ENCODE data around the gene TOP3B.
"Not testable (repeated sequence)": the region's sequence is repeated elsewhere in the genome, so short reads cannot be mapped to it uniquely, and the experiment has no call there.

TOP3B gene

DNA sequence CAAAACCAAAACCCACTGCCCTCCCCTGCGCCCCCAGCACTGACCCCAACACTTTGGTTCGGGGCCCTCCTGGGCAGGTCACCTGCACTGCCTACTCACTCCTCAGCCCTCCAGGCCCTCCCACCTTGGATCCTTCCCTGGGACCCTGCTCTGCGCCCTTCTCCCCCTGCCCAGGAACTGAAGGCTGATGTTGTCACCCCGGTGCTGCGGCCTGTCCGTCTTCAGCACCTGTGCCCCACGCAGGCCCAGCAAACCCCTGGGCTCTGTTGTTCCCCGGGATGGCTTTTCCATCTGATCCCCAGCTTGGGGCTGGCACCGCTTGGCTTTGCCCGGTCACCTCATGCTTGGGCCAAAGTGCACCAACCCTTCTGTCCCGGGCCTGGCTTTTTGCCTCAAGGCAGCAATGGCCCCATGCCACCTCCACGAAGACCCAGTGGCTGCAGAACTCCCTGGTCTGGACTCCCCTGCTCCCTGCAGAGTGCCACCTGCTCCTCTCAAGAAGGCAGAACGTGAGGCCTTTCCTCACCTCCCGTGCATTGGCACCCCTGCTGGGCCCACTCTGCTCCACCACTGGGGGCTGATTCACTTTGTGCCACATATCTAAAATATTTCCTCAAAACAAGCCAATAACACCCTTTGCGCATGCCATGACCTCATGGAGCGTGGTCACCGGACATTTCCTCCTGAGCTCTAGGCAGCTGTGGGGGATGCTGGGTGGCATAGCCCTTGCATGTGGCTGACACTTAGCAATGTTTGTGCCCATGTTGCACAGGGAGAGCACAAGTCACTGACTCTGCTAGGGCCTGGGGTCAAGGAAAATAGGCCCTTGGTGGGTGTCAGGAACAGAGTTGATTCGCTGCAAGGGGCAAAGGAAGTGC, 38.8 kb downstream of the TOP3B start:
- no peak for DNase-seq

DNA sequence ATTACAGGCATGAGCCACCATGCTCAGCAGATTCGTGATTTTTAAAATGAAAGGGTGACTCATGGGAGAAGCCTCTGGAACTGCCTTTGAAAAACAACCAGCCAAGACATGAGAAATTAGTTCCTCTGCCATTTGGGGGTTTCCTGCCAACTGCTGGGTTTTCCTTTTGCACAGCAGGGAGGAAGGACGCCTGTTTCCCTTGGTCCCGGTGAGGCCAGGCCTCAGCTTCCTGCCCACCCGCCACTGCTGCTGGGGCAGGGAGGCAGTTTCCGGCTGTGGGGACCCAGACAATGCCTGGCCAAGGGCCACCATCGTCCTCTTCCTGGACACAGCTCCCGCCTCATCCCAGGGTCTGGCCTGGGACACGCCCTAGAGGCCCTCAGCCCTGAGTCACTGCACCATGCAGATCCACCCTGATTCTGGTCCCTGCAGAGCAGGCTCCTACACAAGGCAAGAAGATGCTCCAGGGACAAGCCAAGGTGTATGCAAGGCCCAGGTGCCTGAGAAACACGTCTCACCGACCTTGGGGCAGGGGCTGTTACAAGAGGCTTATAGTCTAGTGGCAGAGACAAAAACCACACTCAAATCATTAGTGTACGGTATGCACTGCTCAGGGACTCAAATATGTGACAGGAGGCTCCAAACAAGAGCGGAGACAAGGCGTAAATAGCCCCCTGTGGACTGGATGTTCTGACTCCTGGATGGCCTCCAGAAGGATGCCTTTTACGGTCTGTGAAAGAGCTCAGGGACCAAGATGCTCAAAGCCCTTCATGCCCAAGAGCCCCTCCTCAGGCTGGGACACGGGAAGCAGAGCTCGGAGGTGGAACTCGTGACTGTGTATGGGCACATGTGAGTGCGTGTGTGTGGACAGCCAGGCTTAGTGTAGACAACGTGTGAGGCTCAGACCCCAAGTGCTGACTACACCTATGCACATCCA, 39.9 kb downstream of the TOP3B start:
- DNase-seq, result no peak

DNA sequence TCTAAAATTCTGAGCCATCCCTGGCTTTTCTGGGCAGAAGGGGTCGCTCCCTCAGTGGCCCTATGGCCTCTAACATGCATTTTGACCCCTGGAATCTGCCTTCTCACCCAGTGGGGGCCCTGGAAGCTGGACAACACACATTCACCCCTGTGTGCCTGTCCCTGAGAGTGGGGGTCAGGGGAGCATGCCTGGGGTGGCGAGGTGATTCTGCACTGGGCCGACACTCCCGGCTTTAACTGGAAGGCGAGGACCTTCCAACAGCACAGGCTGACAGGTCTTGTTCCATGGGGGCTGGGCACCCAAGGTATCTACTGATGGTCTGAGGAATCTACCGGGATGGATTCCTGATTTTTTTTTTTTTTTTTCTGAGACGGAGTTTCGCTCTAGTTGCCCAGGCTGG, 40.7 kb downstream of the TOP3B start:
- DNase-seq, result no peak

DNA sequence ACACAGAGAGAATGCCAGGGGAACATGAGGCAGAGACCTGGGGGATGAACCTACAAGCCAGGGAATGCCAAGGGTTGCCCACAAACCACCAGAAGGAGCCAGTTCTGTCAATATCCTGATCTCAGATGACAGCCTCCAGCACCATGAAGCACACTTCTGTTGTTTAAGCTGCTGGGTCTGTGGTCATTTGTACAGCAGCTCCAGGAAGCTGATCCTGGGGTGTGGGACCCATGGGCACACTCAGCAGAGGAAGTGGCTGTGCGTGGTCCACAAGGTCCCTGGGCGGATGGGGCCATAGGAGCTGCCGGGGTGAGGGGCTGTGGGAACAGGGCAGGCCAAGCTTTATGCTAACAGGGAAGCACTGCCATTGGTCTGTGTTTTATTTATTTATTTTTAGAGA, 42.1 kb downstream of the TOP3B start:
- DNase-seq, result no peak

DNA sequence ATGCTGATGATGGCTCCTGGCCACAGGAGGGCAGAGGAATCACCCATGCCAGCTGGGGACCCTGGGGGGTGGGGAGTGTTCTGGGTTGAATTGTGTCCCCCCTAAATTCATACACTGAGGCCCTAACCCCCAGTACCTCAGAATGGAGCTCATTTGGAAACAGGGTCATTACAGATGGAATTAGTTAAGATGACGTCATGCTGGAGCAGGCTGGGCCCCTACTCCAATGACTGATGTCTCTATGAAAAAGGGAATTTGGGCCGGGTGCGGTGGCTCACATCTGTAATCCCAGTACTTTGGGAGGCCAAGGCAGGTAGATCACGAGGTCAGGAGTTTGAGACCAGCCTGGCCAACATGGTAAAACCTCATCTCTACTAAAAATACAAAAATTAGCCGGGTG, 42.7 kb downstream of the TOP3B start:
- DNase-seq, result not testable (repeated sequence)

DNA sequence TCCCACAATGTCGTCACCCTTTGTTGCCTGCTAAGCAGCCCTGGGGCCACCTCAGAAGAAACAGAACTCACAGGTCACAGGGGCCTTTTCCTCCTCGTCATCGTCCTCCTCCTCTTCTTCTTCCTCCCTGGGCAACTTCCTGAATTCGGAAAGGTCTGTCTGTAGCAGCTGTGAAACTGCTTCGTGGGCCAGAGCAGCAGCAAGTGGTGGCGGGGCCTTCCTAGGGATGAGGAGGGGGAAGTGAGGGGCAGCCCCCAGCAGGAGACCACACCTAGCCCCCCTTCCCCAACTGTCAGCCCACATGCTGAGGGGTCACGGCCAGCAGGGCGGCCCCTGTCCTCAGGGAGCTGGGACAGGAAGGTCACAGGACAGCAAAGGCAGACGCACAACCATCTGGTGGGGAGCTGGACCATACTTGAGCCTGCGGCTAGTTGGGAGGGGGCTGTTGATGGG, 43.1 kb downstream of the TOP3B start:
- DNase-seq, result no peak

DNA sequence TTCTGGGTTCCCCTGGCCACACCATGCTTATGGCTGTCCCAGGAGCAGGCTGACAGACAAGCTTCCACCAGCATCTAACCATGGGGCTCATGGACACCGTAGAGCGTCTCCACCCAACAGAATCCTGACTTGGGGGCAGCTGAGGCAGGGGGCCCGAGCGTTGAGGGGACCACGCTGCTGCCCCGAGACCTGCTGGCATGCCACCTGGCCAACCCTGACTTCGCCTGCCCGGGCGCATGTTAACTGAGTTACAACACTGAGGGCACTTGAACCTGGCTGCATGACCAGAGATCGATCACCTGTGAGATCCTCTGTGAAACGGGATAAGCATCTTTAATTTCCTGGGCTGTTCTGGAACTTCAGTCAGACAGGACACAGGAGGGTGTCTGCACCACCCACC, 43.7 kb downstream of the TOP3B start:
- DNase-seq, result no peak

DNA sequence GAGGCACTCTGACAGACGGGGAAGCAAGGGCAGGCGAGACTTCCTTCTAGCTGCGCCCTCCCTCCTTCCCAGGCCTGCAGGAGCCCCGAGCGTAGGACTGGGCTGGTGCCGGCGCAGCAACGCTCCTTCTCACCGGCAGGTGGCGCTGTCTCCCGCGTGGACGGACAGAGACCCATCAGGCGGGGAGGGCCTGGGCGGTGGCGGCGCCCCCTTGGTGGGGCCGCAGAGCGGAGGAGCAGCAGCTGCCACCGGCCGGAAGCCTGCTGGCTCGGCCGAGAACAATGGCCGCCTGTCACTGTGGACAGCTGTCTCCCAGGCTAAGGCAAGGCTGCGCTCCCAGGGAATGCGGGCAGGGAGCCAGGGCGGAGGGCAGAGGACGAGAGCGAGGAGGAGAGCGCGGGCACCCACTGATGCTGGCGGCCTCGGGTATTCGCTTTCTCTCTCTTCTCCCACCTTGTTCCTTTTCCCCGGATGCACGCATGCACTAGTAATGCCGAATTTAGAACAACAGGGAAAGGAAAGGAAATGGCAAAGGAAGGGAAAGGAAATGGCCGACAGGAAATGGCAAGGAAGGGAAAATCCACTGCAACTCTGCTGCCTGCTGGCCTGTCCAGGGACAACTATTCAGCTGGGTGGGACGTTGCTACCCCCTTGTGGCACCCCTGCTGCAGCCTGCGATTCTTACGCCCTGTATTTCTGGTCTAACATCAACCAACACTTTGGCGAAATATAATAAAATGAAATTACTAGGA, 44.3 kb downstream of the TOP3B start:
- DNase-seq, result peak; percentile 49

DNA sequence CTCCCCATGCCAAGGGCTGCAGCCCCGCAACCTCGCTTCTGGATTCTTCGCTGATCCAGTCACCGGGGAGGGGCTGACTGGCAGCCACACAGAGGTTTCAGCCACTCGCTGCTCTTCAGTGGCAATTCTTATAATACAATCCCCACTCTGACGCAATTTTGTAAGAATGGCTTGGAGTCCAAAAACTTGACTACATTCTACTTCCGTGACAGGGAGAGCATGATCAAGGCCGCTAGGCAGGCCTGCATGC, 44.8 kb downstream of the TOP3B start:
- no peak for DNase-seq

DNA sequence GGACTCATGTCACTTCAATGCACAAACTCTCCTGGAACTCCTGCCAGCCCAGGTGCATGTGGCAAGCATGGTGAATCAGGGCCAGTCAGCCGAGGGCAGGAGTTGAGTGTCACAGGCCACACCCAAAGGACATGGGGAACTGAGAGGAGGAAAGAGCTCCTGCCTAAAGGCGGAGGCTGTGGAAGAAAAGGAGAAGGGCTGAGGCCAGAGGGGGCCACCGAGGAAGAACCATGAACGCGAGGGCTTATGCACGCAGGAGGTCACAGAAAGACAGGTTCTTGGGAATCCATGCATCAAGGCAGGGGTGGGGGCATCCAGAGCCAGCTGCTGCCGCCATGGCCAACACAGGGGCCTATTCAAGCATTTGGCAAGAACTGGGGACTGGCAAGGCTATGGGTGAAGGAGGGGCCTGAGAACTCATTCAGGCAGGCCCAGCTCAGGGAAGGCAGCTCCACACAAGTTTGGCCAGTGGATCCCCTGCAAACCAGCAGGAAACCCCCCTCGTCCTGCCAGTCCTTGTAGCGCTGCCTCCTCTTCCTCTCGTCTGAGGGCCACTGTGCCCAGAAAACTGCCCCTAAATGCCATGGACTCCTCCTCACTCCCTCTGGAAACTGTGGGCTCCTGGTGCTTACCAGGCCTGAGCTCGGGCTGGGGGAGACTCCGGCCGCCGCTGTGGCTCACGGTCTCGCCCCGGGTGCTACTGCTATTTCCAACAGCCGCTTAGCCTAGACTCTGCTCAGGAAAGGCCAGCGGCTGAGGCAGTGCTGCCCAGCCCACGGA, 45.4 kb downstream of the TOP3B start:
- no peak for DNase-seq

DNA sequence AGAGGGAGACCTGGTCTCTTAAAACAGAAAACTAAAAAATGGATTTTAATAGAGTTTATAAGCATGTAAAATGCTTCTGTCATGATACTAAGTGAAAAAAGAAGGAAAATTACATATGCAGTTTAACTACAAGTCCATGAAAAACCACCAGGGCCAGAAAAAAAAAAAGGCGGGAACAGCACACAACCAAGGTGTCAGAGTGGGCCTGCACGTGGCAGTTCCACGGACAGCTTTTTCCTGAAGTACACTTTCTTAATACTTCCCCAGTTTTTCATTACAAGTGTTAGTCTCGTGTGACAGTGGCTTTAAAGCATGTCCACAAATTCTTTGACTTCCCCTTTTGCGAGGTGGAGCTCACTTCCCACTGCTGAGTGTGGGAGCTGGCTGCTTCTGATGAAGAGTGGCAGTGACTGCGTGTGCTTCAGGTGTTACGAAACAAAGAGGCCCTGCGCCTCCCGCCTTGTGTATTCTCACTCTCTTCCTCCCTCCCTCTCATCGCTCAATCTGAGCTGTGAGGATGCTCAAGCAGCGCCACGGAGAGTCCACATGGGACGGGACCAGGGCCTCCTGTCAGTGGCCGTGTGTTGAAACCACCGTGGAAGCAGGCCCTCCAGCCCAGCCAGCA, 46.3 kb downstream of the TOP3B start:
- no peak for DNase-seq

DNA sequence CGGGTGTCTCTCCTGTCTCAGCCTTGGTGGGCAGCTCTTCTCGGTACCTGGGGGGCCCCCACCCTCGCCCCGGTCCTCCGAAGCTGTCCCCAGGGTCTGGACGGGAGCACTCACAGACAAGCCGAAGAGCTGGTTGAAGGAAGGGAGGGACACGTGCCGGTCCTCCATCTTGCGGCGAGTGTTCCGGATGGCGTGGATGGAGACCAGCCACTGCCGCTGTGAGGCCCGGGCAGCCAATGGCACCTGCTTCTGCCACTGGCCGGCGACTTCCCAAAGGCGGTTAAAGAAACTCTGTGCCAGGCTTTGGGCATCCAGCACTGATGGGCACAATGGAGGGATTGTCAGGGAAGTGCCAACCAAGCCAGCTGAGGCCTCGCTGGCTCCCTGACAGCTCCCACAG, 48.7 kb downstream of the TOP3B start:
- DNase-seq, result no peak

DNA sequence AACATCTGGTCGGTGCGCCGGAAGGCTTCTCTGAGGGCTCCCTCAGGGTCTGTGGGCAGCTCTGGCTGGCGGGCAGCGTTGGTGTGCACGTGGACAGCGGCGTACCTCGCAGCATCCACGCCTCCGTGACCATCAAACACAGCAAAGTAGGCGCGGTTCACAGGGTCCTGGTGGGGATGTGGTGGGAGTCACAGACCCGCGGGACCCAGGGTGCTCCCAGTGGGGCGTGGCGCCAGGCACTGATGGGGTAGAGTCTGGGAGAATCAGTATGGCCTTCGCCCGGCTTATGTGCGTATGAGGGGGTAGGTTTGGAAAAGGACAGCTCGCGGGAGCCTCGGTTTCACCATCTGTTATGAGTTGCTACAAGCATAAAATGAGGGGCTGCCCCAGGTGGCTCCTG, 49.2 kb downstream of the TOP3B start:
- DNase-seq, result no peak

DNA sequence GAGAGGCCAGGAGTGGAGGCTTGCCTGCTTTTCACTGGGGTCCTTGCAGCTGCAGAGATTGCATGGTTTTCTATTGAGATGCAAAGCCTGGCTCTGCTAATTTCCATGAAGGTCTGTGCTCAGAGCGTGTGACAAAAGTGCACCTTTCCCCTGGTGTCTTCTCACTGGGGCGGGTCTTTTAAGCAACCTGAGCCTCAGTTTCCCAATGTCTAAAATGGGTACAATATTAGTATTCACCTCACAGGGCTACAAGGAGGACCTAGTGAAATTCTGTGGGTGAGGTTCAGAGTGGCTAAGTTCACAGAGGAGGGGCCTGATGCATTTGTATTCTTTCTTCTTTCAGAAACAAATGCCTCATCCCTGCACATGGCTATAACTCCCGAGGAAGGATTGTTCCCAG, 50.2 kb downstream of the TOP3B start:
- no peak for DNase-seq

DNA sequence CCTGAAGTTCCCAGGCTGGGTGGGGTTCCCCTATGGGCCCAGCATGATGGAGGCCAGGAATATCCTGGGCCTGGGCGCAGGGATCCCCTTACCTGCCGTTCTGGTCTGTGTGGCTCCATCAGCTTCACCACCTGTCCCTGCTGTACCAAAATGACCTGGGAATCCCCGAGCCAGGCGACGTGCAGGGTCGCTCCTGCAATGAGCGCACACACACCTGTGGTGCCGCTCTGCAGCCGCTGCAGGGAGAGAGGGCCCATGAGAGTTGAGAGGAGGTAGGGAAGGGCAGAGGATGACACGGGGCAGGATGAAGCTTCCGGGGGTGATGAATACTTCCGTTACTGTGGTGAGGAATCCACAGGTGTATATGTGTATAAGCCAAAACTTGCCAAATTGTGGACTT, 51.5 kb downstream of the TOP3B start:
- no peak for DNase-seq

DNA sequence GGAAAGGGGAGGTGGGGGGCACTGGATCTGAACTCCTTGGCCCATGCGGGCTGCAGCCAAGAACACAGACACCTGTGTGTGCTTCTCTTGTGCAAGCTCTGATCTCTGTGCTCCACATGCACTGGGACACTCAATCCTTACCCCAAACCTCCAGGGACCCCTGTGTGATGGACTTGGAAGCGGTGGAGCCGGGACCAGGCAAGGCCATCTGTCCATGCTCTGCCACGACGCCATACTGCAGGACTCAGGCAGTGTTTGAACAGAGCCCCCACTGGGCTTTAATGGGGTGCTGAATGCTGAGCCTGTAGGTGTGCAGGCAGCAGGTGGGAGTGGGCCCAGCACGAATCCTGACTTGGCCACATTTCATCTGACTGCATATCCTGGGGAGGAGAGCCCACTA, 53.3 kb downstream of the TOP3B start:
- DNase-seq, result no peak

DNA sequence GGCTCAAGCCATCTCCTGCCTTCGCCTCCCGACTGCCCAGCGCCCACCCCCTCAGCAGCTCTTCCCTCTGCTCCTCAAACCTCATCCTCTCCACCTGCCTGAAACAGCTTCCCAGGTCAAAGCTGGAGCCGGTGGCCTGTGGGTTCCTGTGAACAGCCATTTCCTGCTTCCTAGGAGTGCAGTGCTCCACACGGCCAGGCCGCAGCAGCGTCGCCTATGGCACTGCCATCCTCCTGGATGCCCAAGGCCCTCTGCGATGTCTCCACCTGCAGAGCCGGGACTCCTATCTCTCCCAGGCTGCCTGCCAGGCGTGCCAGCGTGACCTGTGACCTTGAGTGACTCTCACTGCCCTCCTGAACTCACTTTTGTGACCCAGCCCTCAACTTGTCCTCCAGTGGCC, 54.5 kb downstream of the TOP3B start:
- no peak for DNase-seq

DNA sequence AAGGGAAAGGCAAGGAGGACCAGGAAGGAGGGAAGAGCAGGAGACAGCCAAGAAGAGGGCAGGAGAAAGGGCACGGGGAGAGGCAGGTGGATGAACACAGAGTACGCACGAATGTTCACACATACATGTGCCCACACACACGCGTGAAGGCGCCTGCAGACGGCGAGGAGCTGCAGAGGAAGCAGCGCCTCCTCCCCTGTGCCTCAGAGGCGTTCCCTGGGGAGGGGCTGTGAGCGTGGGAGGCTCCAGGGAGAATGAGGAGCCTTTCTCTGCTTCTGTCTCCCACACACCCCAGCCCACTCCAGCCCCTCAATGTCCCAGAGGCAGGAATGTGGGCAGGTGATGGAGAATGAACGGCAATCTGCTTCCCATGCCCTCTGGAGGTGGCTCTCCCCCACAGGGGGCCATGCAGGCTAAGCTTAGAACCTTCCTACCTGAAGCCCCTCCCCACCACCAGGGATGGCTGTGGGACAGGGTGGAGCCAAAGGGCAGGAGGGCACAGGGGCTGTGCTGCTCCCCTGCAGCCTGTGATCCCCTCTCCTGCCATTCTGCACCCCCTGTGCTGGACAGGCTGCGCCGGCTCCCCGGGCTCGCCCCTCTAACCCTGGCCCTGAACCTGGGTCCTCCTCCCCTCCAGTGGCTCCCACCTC, 55.3 kb downstream of the TOP3B start:
- DNase-seq, result no peak

DNA sequence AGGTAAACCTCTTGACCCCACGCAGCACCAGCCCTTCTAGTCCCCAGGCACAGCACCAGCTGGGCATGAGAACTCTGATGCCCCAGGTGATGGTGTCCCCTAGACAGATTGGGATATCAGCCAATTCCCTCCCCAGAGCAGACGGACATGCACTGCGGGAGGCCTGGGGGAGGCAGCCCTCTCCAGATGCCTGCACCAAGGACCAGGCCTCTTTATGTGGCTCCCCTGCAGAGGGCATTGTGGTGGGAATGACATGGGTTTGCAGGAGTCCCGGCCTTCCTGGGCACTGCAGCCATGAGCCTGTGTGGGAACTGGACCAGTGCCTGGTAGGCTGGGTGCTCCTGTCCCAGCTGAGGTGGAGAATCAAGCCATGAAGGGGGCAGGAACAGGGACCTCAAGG, 55.9 kb downstream of the TOP3B start:
- DNase-seq, result no peak

DNA sequence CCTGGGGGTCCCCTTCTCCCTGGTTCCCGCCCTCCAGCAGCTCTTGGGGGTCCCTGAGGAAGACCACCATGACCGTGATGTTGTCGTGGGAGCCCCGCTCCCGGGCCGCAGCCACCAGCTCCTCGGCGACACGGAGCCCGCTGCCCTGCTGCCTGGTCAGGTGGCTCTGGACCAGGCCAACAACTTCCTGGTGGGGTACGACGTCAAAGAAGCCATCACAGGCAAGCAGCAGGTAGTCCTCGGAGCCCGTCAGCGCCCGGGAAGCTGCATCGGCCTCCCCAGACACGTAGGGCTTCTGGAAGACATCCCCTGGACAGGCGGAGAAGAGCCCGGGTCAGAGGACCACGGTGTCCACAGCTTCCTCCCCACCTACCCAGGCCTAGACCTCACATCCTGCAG, 59.4 kb downstream of the TOP3B start:
- DNase-seq, result no peak

DNA sequence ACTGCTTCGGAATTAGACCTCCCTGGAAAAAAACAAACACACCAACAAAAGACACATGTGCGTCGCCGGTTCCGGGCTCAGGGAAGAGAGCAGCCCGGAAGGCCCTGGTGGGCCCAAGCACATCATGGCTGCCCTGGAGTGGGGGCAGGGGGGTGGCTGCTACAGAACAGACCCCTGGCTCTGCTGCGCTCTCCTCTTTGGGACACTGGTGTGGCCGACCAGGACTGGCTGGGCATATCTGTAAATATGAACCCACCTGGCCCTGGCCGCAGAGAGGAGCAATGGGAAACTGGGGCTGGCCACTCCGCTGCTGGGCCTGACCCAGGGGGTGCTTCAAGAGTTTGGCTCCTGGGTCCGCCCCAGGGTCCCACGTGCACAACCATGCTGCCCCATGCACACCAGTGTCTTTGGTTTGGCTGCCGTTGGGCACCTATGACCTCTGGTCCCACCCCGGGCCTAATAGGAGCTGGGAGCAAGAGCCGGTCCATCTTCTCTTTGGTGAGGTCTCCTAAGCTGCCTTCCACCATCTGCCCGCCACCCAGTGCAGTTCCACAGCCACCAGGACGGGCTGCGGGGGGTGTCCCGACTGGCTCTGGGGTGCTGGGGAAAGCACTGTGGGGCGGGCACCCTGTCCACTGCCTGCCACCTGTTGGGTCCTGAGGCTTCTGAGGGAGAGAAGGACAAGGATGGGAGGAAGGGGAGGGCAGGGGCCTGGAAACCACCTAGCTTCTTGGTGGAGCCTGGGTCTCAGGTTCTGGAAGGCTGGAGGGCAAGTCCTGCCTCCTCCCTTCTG, 60.0 kb downstream of the TOP3B start:
- DNase-seq, result no peak
